ENCODE measurements around the gene STX8.

Gene STX8

DNA sequence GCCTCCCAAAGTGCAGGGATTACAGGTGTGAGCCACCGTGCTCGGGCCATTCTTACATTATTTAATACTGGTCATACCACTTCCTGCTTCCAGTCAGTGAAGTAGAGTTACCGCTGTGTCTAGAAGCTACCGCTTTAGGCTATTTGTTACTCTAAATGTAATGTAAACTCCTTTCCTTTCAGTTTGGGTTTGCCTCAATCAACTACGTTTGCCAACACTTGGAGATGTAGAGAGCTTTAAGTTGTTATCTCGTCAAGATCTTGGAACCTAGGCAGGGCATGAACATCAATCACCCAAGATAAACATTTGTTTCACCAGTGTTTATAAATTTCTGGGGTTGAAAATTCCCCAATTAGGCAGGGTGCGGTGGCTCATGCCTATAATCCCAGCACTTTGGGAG lies 275.9 kb downstream of the STX8 start:
- no peak overlapping the region for H3K4me3 ChIP-seq (ENCODE audit: low read depth, low read length)
- TF ChIP-seq, protein P1, sequence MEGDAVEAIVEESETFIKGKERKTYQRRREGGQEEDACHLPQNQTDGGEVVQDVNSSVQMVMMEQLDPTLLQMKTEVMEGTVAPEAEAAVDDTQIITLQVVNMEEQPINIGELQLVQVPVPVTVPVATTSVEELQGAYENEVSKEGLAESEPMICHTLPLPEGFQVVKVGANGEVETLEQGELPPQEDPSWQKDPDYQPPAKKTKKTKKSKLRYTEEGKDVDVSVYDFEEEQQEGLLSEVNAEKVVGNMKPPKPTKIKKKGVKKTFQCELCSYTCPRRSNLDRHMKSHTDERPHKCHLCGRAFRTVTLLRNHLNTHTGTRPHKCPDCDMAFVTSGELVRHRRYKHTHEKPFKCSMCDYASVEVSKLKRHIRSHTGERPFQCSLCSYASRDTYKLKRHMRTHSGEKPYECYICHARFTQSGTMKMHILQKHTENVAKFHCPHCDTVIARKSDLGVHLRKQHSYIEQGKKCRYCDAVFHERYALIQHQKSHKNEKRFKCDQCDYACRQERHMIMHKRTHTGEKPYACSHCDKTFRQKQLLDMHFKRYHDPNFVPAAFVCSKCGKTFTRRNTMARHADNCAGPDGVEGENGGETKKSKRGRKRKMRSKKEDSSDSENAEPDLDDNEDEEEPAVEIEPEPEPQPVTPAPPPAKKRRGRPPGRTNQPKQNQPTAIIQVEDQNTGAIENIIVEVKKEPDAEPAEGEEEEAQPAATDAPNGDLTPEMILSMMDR (IDR thresholded peaks at IDR 0.05; ENCODE audit: control insufficient read depth, extremely low read depth, insufficient read depth) = no peak
- no peak for DNase-seq (ENCODE audit: low read depth)

DNA sequence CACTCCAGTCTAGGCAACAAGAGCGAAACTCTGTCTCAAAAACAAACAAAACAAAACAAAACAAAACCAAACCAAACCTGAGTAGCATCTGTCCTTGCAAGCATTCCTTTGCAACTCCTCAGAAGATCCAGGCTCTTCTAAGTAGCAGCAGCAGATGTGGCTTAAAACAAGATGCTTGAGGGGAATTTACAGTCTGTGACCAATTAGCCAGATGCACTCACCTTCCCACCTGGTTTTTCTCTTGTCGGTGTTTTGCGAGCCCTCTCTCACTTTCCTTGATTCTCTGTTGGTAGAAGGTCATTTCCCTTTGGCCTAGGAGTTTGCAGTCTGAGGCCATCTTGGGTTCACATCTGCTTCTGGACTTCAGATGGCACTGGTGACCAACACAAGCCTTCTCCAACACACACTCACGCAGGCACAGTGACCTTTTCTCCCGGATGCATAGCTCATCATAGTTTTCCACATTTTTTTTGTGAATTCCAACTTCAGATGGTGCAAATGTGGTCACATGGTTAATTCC lies 276.8 kb downstream of the STX8 start:
- DNase-seq (ENCODE audit: low read depth) = no peak
- no peak overlapping the region for H3K4me3 ChIP-seq (ENCODE audit: low read depth, low read length)
- TF ChIP-seq, protein P1 (IDR thresholded peaks at IDR 0.05; ENCODE audit: control insufficient read depth, extremely low read depth, insufficient read depth) = no peak

DNA sequence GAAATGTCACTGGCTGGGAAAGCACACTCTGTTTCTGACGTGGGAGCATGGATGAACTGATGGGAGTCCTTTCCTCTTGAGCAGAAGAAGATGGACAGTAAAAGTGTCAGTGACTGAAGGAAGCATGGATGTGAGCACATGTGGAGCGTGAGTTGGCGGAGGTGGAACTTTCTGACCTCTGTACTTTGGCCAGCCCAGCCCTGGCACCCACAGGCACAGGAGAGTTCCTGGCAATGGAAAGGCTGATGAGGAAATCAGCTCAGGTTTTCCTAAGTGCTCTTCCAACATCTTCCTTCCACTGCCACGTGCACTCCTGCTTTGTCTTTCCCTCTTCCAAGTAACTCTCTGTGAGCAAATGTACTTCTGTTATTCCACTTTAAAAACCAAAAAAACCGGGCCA lies 277.5 kb downstream of the STX8 start:
- no peak overlapping the region for H3K4me3 ChIP-seq (ENCODE audit: low read depth, low read length)
- no peak for DNase-seq (ENCODE audit: low read depth)
- TF ChIP-seq, protein P1 (IDR thresholded peaks at IDR 0.05; ENCODE audit: control insufficient read depth, extremely low read depth, insufficient read depth) = no peak

DNA sequence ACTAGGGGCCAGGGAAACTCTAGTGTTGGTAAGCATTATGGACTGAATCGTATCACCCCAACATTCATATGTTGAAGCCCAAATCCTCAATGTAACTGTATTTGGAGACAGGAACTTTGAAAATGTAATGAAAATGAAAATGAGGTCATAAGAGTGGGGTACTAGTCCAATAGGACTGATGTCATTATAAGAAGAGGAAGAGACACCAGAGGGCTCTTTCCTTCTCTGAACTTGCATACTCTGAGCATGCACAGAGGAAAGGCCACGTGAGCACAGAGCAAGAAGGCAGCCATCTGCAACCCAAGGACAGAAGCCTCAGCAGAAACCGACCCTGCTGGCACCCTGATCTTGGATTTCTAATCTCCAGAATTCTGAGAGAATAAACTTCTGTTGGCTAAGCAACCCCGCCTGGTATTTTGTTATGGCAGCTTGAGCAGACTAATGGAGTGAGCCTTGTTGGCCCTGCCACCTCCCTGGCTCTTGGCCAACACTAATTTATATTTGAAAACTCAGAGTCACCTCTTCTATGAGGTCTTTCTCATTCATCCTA lies 280.9 kb downstream of the STX8 start:
- H3K4me3 ChIP-seq (ENCODE audit: low read depth, low read length) = no peak overlapping the region
- TF ChIP-seq, protein P1 (IDR thresholded peaks at IDR 0.05; ENCODE audit: control insufficient read depth, extremely low read depth, insufficient read depth) = no peak
- DNase-seq (ENCODE audit: low read depth) = no peak

DNA sequence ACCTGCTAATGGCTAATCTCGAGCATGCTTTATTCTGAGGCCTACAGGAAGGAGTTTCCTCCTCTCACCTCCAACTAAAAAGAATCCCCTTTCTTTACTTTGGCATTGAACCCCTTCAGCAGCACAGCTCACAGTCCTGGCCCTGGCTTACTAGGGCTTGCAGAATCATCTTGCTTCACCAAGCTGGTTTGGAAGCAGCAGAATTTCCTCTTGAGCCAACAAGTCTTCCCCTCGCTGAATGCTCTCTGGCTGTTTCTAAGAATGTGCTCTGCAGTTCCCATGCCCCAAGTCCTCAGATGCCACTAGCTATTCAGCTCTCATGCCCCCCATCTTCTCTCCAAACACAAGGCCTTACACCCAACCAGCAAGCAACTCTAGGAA lies 283.1 kb downstream of the STX8 start:
- H3K4me3 ChIP-seq (ENCODE audit: low read depth, low read length) = no peak overlapping the region
- no peak for DNase-seq (ENCODE audit: low read depth)
- TF ChIP-seq, protein P1 (IDR thresholded peaks at IDR 0.05; ENCODE audit: control insufficient read depth, extremely low read depth, insufficient read depth) = no peak

DNA sequence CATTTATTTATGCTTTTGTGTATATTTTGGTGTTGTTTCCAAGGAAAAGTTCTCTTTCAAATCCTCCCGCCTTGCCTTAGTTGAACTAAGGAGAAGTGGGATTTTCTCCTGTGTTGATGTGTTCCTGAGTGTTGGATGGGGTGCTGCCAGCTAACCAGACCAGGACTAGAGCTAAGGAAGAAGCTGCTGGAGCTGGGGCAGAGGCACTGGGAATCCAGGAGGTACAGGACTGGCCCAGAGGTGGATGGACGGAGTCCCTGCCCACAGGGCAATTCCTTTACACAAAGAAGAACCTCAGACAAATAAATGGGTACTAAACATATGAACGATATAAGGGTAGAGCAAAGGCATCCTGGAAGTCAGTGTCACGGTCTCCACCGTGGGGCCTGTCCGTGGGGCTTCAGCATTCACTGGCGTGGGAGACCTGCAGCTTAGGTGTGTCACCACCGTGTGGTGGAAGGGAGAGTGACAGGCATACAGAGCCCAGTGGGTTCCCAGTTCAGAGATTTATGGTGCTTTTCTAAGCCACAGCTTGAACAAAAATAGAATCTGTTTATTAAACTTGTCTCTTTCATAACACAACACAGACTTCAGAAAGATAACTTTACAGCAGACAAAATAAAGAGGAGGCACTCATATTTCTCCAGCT lies 283.6 kb downstream of the STX8 start:
- TF ChIP-seq, protein P1 (IDR thresholded peaks at IDR 0.05; ENCODE audit: control insufficient read depth, extremely low read depth, insufficient read depth) = peak; percentile 77
- H3K4me3 ChIP-seq (ENCODE audit: low read depth, low read length) = no peak overlapping the region
- peak; percentile 2 for DNase-seq (ENCODE audit: low read depth)

DNA sequence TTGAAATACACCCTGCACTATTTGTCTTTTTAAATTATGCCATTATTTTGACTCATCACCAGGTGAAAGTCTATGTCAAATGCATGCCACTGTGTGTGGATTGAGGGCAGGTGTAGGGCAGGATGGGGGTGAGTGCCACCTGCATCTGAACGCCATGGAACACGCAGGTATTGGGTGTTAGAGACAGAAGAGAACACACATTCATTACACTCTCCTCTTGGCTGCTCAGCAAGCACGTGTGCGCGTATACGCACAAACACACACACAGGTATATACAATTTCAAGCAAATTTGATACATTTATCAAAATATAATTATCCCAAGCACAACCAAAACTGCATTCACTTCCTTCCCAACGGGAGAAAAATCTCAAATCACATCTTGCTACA lies 285.4 kb downstream of the STX8 start:
- TF ChIP-seq, protein P1 (IDR thresholded peaks at IDR 0.05; ENCODE audit: control insufficient read depth, extremely low read depth, insufficient read depth) = no peak

More for the DNA sequence above, 285.4 kb downstream of the STX8 start:
- no peak for DNase-seq (ENCODE audit: low read depth)
- no peak overlapping the region for H3K4me3 ChIP-seq (ENCODE audit: low read depth, low read length)

Data from LNCaP clone FGC (cell line).